Measurements from ENCODE around the gene HACL1. TPM values are rescaled to one million over a fixed set of nuclear protein-coding genes. Genes with fewer than 3 reads are reported as not detected.

HACL1 gene
- total RNA-seq, 6 experiments from 2014 or later: 28.9 to 37.4 (median 32.9) TPM

DNA sequence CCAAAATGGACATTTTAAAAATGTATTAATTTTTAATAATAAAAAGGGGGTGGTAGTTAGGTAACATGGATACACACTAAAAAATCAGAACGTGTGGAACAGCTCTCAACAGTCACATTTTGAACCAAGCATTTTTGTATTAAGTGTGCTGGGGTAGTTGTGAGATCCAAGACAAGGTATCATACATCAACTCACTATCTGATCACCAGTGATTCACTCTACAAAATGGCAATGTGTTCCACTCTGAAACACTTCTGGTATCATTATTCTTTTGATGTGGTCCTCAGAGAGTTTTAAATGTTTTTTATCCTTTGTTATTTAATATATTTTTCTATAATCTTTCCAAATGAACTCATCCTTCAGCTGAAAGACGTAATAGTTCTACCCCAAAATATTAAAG is 5.4 kb downstream of the HACL1 start:
- intact Hi-C loops (cut with DNase I): no loop called here
- no peak overlapping the region for H3K4me3 ChIP-seq
- ATAC-seq: no peak
- peaks cover 0 to 44% (median 4%) of the 10 kb centered on the region in 4 donors for H3K4me1 ChIP-seq
- TF ChIP-seq, protein P1, sequence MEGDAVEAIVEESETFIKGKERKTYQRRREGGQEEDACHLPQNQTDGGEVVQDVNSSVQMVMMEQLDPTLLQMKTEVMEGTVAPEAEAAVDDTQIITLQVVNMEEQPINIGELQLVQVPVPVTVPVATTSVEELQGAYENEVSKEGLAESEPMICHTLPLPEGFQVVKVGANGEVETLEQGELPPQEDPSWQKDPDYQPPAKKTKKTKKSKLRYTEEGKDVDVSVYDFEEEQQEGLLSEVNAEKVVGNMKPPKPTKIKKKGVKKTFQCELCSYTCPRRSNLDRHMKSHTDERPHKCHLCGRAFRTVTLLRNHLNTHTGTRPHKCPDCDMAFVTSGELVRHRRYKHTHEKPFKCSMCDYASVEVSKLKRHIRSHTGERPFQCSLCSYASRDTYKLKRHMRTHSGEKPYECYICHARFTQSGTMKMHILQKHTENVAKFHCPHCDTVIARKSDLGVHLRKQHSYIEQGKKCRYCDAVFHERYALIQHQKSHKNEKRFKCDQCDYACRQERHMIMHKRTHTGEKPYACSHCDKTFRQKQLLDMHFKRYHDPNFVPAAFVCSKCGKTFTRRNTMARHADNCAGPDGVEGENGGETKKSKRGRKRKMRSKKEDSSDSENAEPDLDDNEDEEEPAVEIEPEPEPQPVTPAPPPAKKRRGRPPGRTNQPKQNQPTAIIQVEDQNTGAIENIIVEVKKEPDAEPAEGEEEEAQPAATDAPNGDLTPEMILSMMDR (IDR thresholded peaks at IDR 0.05): no peak
- TF ChIP-seq POLR2A (IDR thresholded peaks at IDR 0.05): no peak
- H3K27ac ChIP-seq: no peak overlapping the region
- DNase-seq: no peak
- 88% methylated on average over 2 of the region's 2 CpGs for WGBS (ENCODE audit: insufficient coverage, low coverage, low lambda C conversion rate, missing lambda C conversion rate)
- peaks cover 0 to 27% (median 0%) of the 10 kb centered on the region in 4 donors for H3K36me3 ChIP-seq
- no peaks in the 10 kb centered on the region for H3K27me3 ChIP-seq
- H3K9me3 ChIP-seq: no peaks in the 10 kb centered on the region

GRCh38 chr3:15592968-15593367 is 8.4 kb downstream of the HACL1 start:
- H3K4me1 ChIP-seq: peaks cover 0 to 20% (median 0%) of the 10 kb centered on the region in 4 donors
- intact Hi-C loops (cut with DNase I): no loop called here
- no peak overlapping the region for H3K4me3 ChIP-seq
- H3K9me3 ChIP-seq: no peaks in the 10 kb centered on the region
- no peaks in the 10 kb centered on the region for H3K27me3 ChIP-seq
- TF ChIP-seq, protein P1 (IDR thresholded peaks at IDR 0.05): no peak
- TF ChIP-seq POLR2A (IDR thresholded peaks at IDR 0.05): no peak
- WGBS (ENCODE audit: insufficient coverage, low coverage, low lambda C conversion rate, missing lambda C conversion rate): 68% methylated on average over 7 of the region's 8 CpGs
- DNase-seq (no peak), ATAC-seq (no peak)
- peaks cover 0 to 34% (median 3%) of the 10 kb centered on the region in 4 donors for H3K36me3 ChIP-seq
- H3K27ac ChIP-seq: no peak overlapping the region

- Histone ChIP-seq H3K27ac (peak overlapping the region in 2 of 3 donors; percentile 35 to 73), H3K36me3 (peaks cover 0 to 40% (median 3%) of the 10 kb centered on the region in 4 donors), H3K27me3 (no peaks in the 10 kb centered on the region), H3K9me3 (no peaks in the 10 kb centered on the region), H3K4me3 (no peak overlapping the region), H3K4me1 (peaks cover 0 to 10% (median 0%) of the 10 kb centered on the region in 4 donors)
- DNase-seq (no peak), ATAC-seq (no peak)
- TF ChIP-seq, protein P1 (IDR thresholded peaks at IDR 0.05): no peak
- 55% methylated on average over 21 of the region's 21 CpGs for WGBS (ENCODE audit: insufficient coverage, low coverage, low lambda C conversion rate, missing lambda C conversion rate)
- intact Hi-C loops (cut with DNase I): no loop called here
These were observed 9.4 kb downstream of the HACL1 start for GRCh38 chr3:15591928-15592327.

DNA sequence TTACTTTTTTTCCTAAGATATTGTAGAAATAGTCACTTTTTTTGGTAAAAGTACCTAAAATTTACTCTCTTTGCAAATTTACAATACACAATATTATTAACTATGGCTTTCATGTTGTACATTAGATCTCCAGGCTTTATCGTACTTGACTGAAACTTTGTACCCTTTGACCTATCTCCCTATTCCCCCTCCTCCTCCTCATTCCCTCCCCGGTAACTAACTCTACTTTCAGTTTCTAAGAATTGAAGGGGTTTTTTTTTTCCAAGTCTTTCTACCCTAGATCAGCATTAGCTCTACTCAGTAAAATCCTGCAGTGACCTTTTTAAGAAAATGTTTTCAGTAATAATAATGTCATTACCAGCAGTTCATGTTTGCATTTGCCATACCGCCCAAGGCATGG is 10.1 kb downstream of the HACL1 start:
- peak; percentile 83 to 92 (median 88) for ATAC-seq
- WGBS (ENCODE audit: insufficient coverage, low coverage, low lambda C conversion rate, missing lambda C conversion rate): 28% methylated on average over 3 of the region's 3 CpGs
- intact Hi-C loops (cut with DNase I): no loop called here

More for the DNA sequence above, 10.1 kb downstream of the HACL1 start:
- H3K4me3 ChIP-seq: peak overlapping the region in 1 of 3 donors; percentile 11
- peaks cover 0 to 9% (median 0%) of the 10 kb centered on the region in 4 donors for H3K4me1 ChIP-seq
- H3K36me3 ChIP-seq: peaks cover 0 to 41% (median 3%) of the 10 kb centered on the region in 4 donors
- H3K27ac ChIP-seq: peak overlapping the region; percentile 35 to 73 (median 52)
- H3K27me3 ChIP-seq: no peaks in the 10 kb centered on the region
- DNase-seq: no peak
- no peaks in the 10 kb centered on the region for H3K9me3 ChIP-seq
- TF ChIP-seq, protein P1 (IDR thresholded peaks at IDR 0.05): no peak

Data from right lobe of liver (tissue), 6 donors.